SK-N-SH treated with all-trans-retinoic acid at 6 μM for 48 hours (cell line): Measurements from ENCODE around the gene C1orf232.

ENCODE experiments used
- ATAC-seq: fragments of 200-7000 bp; cut with Tn5 transposase; 3 replicates; pipeline ENCODE4 v1.9.1; 2020; ENCODE audit warnings: mild to moderate bottlenecking, moderate library complexity
- ARNTL ChIP-seq: fragments of 450-650 bp; formaldehyde crosslinking; IDR thresholded peaks from 2 replicates; pipeline ENCODE4 v1.5.0; 2020; ENCODE audit warnings: low read depth, mild to moderate bottlenecking, moderate library complexity, borderline replicate concordance
- BACH2 ChIP-seq: fragments of 250-450 bp; sonication (Bioruptor Pico); IDR thresholded peaks from 2 replicates; pipeline ENCODE4 v1.9.0; 2021; ENCODE audit warnings: mild to moderate bottlenecking, borderline replicate concordance
- CREB5 ChIP-seq: fragments of 250-450 bp; sonication (Bioruptor Pico); IDR thresholded peaks from 2 replicates; pipeline ENCODE4 v1.5.1; 2020; ENCODE audit warnings: low read depth, mild to moderate bottlenecking, moderate library complexity
- CSDC2 ChIP-seq: fragments of 250-450 bp; sonication (Bioruptor Pico); IDR thresholded peaks from 2 replicates; pipeline ENCODE4 v1.5.0; 2020; ENCODE audit warnings: mild to moderate bottlenecking, moderate library complexity
- ESRRG ChIP-seq: fragments of 250-450 bp; sonication (Bioruptor Pico); IDR thresholded peaks from 2 replicates; pipeline ENCODE4 v1.6.1; 2021; ENCODE audit warnings: mild to moderate bottlenecking
- GLIS3 ChIP-seq: fragments of 250-450 bp; sonication (Bioruptor Pico); IDR thresholded peaks from 2 replicates; pipeline ENCODE4 v1.5.0; 2020; ENCODE audit warnings: mild to moderate bottlenecking, moderate library complexity
- ISL1 ChIP-seq: fragments of 250-450 bp; sonication (Bioruptor Pico); IDR thresholded peaks from 2 replicates; pipeline ENCODE4 v2.1.2; 2022; ENCODE audit warnings: mild to moderate bottlenecking, moderate library complexity
- OSR1 ChIP-seq: fragments of 250-450 bp; sonication (Bioruptor Pico); IDR thresholded peaks from 2 replicates; pipeline ENCODE4 v1.8.0; 2022; ENCODE audit warnings: moderate library complexity, mild to moderate bottlenecking, inconsistent platforms
- PATZ1 ChIP-seq: fragments of 250-450 bp; sonication (Bioruptor Pico); IDR thresholded peaks from 2 replicates; pipeline ENCODE4 v1.8.0; 2020; ENCODE audit warnings: mild to moderate bottlenecking, moderate library complexity, borderline replicate concordance
- POU6F1 ChIP-seq: fragments of 250-450 bp; sonication (Bioruptor Pico); IDR thresholded peaks from 2 replicates; pipeline ENCODE4 v1.8.0; 2021; ENCODE audit warnings: low read depth, mild to moderate bottlenecking, moderate library complexity, borderline replicate concordance
- PPARA ChIP-seq: fragments of 250-450 bp; sonication (Bioruptor Pico); IDR thresholded peaks from 2 replicates; pipeline ENCODE4 v1.5.0; 2020; ENCODE audit warnings: mild to moderate bottlenecking, borderline replicate concordance
- RARB ChIP-seq: fragments of 250-450 bp; sonication (Bioruptor Pico); IDR thresholded peaks from 2 replicates; pipeline ENCODE4 v1.8.0; 2021; ENCODE audit warnings: mild to moderate bottlenecking, moderate library complexity
- SNAI2 ChIP-seq: fragments of 250-450 bp; sonication (Bioruptor Pico); IDR thresholded peaks from 2 replicates; pipeline ENCODE4 v1.5.0; 2020; ENCODE audit warnings: mild to moderate bottlenecking, moderate library complexity
- TCF4 ChIP-seq: fragments of 250-450 bp; sonication (Bioruptor Pico); IDR thresholded peaks from 2 replicates; pipeline ENCODE4 v1.8.0; 2021; ENCODE audit warnings: mild to moderate bottlenecking, moderate library complexity, borderline replicate concordance
- TOX ChIP-seq: fragments of 250-450 bp; sonication (Bioruptor Pico); IDR thresholded peaks from 2 replicates; pipeline ENCODE4 v1.8.0; 2021; ENCODE audit warnings: mild to moderate bottlenecking, moderate library complexity, borderline replicate concordance
- ZC3H10 ChIP-seq: fragments of 250-450 bp; sonication (Bioruptor Pico); IDR thresholded peaks from 2 replicates; pipeline ENCODE4 v1.5.1; 2021; ENCODE audit warnings: mild to moderate bottlenecking, moderate library complexity
- ZFP3 ChIP-seq: fragments of 250-450 bp; sonication (Bioruptor Pico); IDR thresholded peaks from 2 replicates; pipeline ENCODE4 v1.5.0; 2020; ENCODE audit warnings: mild to moderate bottlenecking, moderate library complexity
- ZFP30 ChIP-seq: fragments of 450-650 bp; formaldehyde crosslinking; IDR thresholded peaks from 2 replicates; pipeline ENCODE4 v1.5.0; 2022; ENCODE audit warnings: mild to moderate bottlenecking, moderate library complexity
- ZNF565 ChIP-seq: fragments of 450-650 bp; formaldehyde crosslinking; conservative IDR thresholded peaks from 2 replicates; pipeline ENCODE4 v1.5.0; 2020; ENCODE audit warnings: low read depth, mild to moderate bottlenecking, moderate library complexity
- ZNF70 ChIP-seq: fragments of 450-650 bp; formaldehyde crosslinking; IDR thresholded peaks from 2 replicates; pipeline ENCODE4 v1.5.0; 2020; ENCODE audit warnings: mild to moderate bottlenecking, moderate library complexity
- ZNF8 ChIP-seq: fragments of 450-650 bp; formaldehyde crosslinking; IDR thresholded peaks from 2 replicates; pipeline ENCODE4 v1.5.0; 2020; ENCODE audit warnings: mild to moderate bottlenecking, moderate library complexity
- TF ChIP-seq, protein P1 (sequence below): fragments of 250-450 bp; sonication (Bioruptor Pico); IDR thresholded peaks from 2 replicates; pipeline ENCODE4 v1.5.1; 2021; ENCODE audit warnings: mild to moderate bottlenecking, moderate library complexity
- TF ChIP-seq, protein P2 (sequence below): fragments of 250-450 bp; sonication (Bioruptor Pico); IDR thresholded peaks from 2 replicates; pipeline ENCODE4 v1.5.0; 2020; ENCODE audit warnings: mild to moderate bottlenecking, moderate library complexity

C1orf232 gene

GRCh38 chr1:26129778-26130177, 39.0 kb downstream of the C1orf232 start:
- TF ChIP-seq ZFP3 (CRISPR knock-in tag) = no peak
- TF ChIP-seq ISL1 (CRISPR knock-in tag) = no peak
- no peak for TF ChIP-seq BACH2 (CRISPR knock-in tag)
- no peak for TF ChIP-seq PATZ1 (CRISPR knock-in tag)
- TF ChIP-seq TCF4 = no peak
- TF ChIP-seq OSR1 (CRISPR knock-in tag) = no peak
- no peak for TF ChIP-seq ZNF70 (CRISPR knock-in tag)
- TF ChIP-seq, protein P1, sequence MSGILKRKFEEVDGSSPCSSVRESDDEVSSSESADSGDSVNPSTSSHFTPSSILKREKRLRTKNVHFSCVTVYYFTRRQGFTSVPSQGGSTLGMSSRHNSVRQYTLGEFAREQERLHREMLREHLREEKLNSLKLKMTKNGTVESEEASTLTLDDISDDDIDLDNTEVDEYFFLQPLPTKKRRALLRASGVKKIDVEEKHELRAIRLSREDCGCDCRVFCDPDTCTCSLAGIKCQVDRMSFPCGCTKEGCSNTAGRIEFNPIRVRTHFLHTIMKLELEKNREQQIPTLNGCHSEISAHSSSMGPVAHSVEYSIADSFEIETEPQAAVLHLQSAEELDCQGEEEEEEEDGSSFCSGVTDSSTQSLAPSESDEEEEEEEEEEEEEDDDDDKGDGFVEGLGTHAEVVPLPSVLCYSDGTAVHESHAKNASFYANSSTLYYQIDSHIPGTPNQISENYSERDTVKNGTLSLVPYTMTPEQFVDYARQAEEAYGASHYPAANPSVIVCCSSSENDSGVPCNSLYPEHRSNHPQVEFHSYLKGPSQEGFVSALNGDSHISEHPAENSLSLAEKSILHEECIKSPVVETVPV (CRISPR knock-in tag) = no peak
- no peak for TF ChIP-seq ESRRG
- no peak for TF ChIP-seq POU6F1 (CRISPR knock-in tag)
- ATAC-seq = no peak

GRCh38 chr1:26127235-26128163, 41.3 kb downstream of the C1orf232 start:
- no peak for ATAC-seq
- TF ChIP-seq ZFP30 (CRISPR knock-in tag) (no peak), CREB5 (CRISPR knock-in tag) (no peak), TCF4 (no peak), BACH2 (CRISPR knock-in tag) (no peak), ARNTL (no peak), ISL1 (CRISPR knock-in tag) (no peak), ZNF8 (no peak), CSDC2 (CRISPR knock-in tag) (no peak), ZC3H10 (CRISPR knock-in tag) (no peak), PPARA (CRISPR knock-in tag) (no peak), TOX (CRISPR knock-in tag) (no peak), ESRRG (no peak), SNAI2 (no peak), ZFP3 (CRISPR knock-in tag) (no peak), ZNF565 (CRISPR knock-in tag) (no peak), RARB (CRISPR knock-in tag) (no peak), GLIS3 (CRISPR knock-in tag) (no peak)

DNA sequence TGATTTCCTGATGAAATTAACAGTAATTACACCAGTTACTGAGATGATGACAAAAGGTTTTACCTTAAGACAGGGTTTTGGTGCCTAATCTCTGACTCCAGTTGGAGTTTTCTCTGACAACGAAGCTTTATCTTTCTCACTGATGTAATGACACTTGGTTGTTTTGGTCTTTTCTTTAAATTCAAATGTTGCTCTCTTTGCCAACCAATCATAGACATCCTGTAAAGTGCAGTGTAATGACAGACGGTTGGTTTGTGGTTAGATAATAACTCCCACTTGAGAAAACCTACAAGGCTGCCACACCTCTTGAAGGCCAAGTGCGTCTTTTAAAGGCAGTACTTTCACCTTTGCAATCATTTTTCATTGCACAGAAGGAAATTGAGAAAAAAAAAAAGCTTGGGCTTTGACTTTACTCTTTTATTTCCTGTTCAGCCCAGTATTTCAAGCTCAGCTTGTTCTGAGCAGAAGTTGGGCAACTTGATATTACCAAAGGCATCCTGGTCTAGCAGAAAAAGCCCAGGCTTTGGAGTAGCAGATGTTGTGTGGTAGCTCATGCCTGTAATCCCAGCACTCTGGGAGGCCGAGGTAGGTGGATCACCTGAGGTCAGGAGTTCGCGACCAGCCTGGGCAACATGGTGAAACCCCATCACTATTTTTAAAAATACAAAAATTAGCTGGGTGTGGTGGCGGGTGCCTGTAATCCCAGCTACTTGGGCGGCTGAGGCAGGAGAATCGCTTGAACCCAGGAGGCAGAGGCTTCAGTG, 42.3 kb downstream of the C1orf232 start:
- ATAC-seq = no peak
- TF ChIP-seq, protein P1 (CRISPR knock-in tag) = no peak
- TF ChIP-seq TCF4 (no peak), ARNTL (no peak), PATZ1 (CRISPR knock-in tag) (no peak), GLIS3 (CRISPR knock-in tag) (no peak), SNAI2 (no peak), ZC3H10 (CRISPR knock-in tag) (no peak), OSR1 (CRISPR knock-in tag) (no peak), ESRRG (no peak), ZFP3 (CRISPR knock-in tag) (no peak), RARB (CRISPR knock-in tag) (no peak), ZNF565 (CRISPR knock-in tag) (no peak)
- TF ChIP-seq, protein P2, sequence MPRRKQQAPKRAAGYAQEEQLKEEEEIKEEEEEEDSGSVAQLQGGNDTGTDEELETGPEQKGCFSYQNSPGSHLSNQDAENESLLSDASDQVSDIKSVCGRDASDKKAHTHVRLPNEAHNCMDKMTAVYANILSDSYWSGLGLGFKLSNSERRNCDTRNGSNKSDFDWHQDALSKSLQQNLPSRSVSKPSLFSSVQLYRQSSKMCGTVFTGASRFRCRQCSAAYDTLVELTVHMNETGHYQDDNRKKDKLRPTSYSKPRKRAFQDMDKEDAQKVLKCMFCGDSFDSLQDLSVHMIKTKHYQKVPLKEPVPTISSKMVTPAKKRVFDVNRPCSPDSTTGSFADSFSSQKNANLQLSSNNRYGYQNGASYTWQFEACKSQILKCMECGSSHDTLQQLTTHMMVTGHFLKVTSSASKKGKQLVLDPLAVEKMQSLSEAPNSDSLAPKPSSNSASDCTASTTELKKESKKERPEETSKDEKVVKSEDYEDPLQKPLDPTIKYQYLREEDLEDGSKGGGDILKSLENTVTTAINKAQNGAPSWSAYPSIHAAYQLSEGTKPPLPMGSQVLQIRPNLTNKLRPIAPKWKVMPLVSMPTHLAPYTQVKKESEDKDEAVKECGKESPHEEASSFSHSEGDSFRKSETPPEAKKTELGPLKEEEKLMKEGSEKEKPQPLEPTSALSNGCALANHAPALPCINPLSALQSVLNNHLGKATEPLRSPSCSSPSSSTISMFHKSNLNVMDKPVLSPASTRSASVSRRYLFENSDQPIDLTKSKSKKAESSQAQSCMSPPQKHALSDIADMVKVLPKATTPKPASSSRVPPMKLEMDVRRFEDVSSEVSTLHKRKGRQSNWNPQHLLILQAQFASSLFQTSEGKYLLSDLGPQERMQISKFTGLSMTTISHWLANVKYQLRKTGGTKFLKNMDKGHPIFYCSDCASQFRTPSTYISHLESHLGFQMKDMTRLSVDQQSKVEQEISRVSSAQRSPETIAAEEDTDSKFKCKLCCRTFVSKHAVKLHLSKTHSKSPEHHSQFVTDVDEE (CRISPR knock-in tag) = no peak
